Cortex of kidney (tissue), 1 donor: ENCODE data around the gene PXMP4.
"Not testable (repeated sequence)": the region's sequence is repeated elsewhere in the genome, so short reads cannot be mapped to it uniquely, and the experiment has no call there.

Experiments used
- DNase-seq: peaks from one replicate; lab custom pipeline; 2025; lab: John Stamatoyannopoulos, UW

Gene PXMP4

GRCh38 chr20:33719989-33720709 lies at the start of gene PXMP4:
PXMP4 (minus strand) TSS chr20:33720310; CDS start chr20:33720207, 103 bp downstream.
- no peak for DNase-seq

- DNase-seq: no peak
Observed at GRCh38 chr20:33769043-33769442, 48.9 kb upstream of the PXMP4 start.

GRCh38 chr20:33767777-33768138 lies 47.6 kb upstream of the PXMP4 start:
- DNase-seq: no peak

- DNase-seq: no peak
Observed at GRCh38 chr20:33766686-33767085, 46.6 kb upstream of the PXMP4 start.

GRCh38 chr20:33765592-33765991 lies 45.5 kb upstream of the PXMP4 start:
- DNase-seq: no peak

- no peak for DNase-seq
Observed at GRCh38 chr20:33765099-33765498, 45.0 kb upstream of the PXMP4 start.

GRCh38 chr20:33761698-33762250 lies 41.7 kb upstream of the PXMP4 start:
- DNase-seq: no peak

- DNase-seq: no peak
Observed at GRCh38 chr20:33757458-33757857, 37.3 kb upstream of the PXMP4 start.

GRCh38 chr20:33757046-33757445 lies 36.9 kb upstream of the PXMP4 start:
- no peak for DNase-seq

- not testable (repeated sequence) for DNase-seq
Observed at GRCh38 chr20:33755936-33756490, 35.9 kb upstream of the PXMP4 start.

- DNase-seq: no peak
Observed at GRCh38 chr20:33753763-33754162, 33.7 kb upstream of the PXMP4 start.

- DNase-seq: no peak
Observed at GRCh38 chr20:33753143-33753542, 33.0 kb upstream of the PXMP4 start.

GRCh38 chr20:33751775-33752174 lies 31.7 kb upstream of the PXMP4 start:
- no peak for DNase-seq

- no peak for DNase-seq
Observed at GRCh38 chr20:33746325-33746998, 26.4 kb upstream of the PXMP4 start.

GRCh38 chr20:33744773-33745385 lies 24.8 kb upstream of the PXMP4 start:
- DNase-seq: no peak

GRCh38 chr20:33744181-33744580 lies 24.1 kb upstream of the PXMP4 start:
- DNase-seq: no peak

- DNase-seq: no peak
Observed at GRCh38 chr20:33740189-33740588, 20.1 kb upstream of the PXMP4 start.

GRCh38 chr20:33739493-33739892 lies 19.4 kb upstream of the PXMP4 start:
- DNase-seq: no peak

- no peak for DNase-seq
Observed at GRCh38 chr20:33736962-33737361, 16.9 kb upstream of the PXMP4 start.

- DNase-seq: no peak
Observed at GRCh38 chr20:33733654-33734576, 13.8 kb upstream of the PXMP4 start.

- DNase-seq: peak; percentile 60
Observed at GRCh38 chr20:33732166-33732970, 12.3 kb upstream of the PXMP4 start.
